PFSK-1 (cell line): ENCODE measurements around the gene RNF26.

Experiments used
- FOXP2 ChIP-seq: optimal IDR thresholded peaks from 2 replicates; pipeline ENCODE3; 2011; ENCODE audit warnings: borderline replicate concordance, control low read depth, inconsistent platforms; ENCODE audit not compliant: insufficient read depth; ENCODE audit errors: extremely low read length, extremely low read depth
- POLR2AphosphoS5 ChIP-seq: IDR thresholded peaks from 2 replicates; pipeline ENCODE4 v1.6.1; 2012; ENCODE audit warnings: low read depth, mild to moderate bottlenecking, control low read depth, low read length, moderate library complexity
- REST ChIP-seq, 2 experiments: IDR thresholded peaks; 2 replicates each; pipeline versions ENCODE4 v1.6.1 to v1.8.0; 2011 to 2012; ENCODE audit warnings: low read depth in 2 of 2, low read length in 2 of 2, control low read depth in 1 of 2, inconsistent platforms in 1 of 2, mild to moderate bottlenecking in 1 of 2, moderate library complexity in 1 of 2; ENCODE audit not compliant: insufficient read depth in 1 of 2
- SIN3A ChIP-seq: IDR thresholded peaks from 2 replicates; pipeline ENCODE4 v1.6.1; 2012; ENCODE audit warnings: mild to moderate bottlenecking, low read length, moderate library complexity, borderline replicate concordance; ENCODE audit not compliant: insufficient read depth
- TAF1 ChIP-seq: IDR thresholded peaks from 2 replicates; pipeline ENCODE4 v1.6.1; 2012; ENCODE audit warnings: low read length, control low read depth, borderline replicate concordance; ENCODE audit not compliant: insufficient read depth

Gene RNF26

DNA sequence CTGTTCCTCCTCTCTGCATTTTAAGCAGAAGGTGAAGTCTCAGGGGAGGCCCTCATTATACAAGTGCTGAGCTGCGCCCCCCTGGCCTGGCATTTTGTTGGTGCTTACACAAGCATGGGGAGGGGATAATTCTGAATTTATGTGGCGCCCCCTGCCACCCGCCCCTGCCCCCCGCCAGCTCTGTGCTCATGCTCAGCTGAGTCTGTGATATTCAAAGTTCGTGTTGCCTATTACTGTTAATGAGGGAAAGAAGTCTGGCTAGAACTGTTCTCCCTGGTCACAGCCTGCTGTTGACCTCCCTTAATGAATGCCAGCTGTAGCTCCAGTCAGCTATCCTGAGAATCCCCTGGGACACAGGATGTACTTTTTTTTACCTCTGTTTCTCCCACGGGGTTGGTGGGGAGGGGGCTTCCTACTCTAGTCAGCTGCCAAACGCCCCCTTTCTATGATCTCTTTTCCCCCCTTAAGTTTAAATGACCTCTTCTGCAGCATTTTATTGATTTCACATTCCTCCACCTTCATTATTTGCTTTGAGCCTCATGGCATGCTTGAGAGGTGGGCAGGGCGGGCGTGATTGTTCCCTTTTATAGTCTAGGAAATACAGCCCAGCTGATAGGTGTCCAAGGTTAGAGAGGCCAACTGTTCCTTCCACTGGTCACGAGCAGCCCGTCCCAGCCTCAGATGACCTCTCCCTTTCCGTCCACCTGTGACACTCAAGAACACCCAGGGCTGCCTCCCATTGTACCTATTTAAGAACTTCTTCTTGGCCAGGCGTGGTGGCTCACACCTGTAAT lies 35.0 kb downstream of the RNF26 start:
- TF ChIP-seq SIN3A (no peak), REST (IDR thresholded peaks at IDR 0.05; ENCODE audit: insufficient read depth in 1 of 2, low read depth in 2 of 2, low read length in 2 of 2) (no peak), POLR2AphosphoS5 (no peak), FOXP2 (no peak), TAF1 (no peak)

DNA sequence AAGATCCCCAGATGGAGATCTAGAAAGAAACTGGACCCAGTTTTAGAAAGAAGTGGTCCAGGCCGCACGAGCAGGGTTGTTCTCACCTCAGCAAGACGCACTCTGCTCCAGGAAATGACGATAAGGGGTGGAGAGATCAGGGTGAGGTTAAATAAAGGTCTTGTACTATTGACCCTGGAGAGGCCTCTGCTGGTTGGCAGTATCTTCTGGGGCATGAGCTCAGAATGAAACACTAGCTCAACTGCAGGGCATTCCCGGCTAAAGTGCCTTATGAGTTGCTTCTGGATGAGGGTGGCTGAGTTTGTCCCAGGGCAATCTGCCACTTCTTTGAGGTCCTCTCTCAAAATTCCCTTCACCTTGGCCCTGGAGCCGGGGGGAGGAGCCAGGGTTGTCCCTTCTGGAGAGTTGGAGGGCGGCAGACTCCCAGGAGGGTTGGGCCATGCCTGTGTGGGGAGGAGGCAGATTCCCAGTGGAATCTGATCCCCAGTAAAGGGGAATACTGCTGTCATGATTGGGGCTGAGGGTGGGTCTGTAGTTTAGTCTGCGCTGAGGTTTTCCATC lies 36.2 kb downstream of the RNF26 start:
- TF ChIP-seq SIN3A (no peak), TAF1 (no peak), POLR2AphosphoS5 (no peak)

- no peak for TF ChIP-seq FOXP2
- TF ChIP-seq SIN3A = no peak
- no peak for TF ChIP-seq POLR2AphosphoS5
- TF ChIP-seq TAF1 = no peak
- TF ChIP-seq REST (IDR thresholded peaks at IDR 0.05; ENCODE audit: insufficient read depth in 1 of 2, low read depth in 2 of 2, low read length in 2 of 2) = no peak
These were observed 36.8 kb downstream of the RNF26 start for GRCh38 chr11:119371067-119371601.

DNA sequence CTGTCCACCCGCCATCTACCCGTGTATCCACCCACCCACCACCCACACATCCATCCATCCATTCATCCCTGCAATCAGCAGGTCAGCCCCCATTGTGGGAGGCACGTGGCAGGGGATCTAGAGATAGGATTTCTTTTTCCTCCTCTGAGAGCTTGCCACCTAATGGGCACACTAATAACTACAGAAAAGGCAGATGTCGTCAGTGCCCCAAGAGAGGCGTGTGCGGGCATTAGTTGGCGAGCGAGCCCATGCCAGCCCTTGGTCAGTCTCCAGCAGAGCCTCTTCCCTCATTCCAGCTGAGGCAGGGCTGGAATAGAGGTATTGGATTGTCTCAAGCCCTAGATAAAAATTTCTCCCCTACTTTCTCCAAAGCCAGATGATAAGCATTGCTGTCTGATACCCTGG lies 37.5 kb downstream of the RNF26 start:
- TF ChIP-seq FOXP2 (no peak), POLR2AphosphoS5 (no peak), REST (IDR thresholded peaks at IDR 0.05; ENCODE audit: insufficient read depth in 1 of 2, low read depth in 2 of 2, low read length in 2 of 2) (no peak), SIN3A (no peak), TAF1 (no peak)

DNA sequence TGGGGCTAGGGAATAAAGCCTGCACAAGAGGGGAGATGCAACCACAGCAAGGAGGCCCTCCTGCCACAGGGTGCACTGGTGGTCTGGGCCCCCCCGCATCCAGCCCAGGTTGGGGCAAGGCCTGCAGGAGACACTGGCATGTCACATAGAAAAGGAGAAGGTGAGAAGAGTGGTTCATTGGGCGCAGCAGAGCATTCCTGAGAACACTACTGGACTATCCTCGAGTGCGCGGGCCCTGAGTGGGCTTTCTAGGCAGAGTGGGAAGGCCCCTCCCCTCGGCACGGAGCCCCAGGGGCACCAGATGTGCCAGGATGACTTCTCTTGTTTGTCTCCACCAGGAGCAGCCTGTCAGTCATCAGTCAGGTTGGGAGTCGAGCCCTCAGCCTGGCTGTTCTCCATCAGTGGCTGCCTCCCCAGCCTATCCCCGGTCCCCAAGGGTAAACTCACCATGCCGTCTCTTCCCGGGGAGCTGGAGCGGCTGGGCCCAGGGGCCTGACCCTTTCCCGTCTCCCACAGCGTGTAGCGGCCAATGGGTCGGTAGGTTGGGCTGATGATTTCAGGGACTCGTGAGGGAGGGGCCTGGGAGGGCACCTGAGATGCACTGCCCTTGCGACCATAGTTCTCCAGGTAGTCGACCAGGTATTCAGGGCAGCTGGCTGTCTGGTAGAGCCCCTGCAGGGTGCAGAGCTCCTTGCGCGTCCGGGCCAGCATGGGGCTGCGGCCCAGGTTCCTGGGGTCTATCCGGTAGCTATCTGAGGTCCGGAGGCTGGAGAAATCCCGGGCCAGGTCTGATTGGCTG lies 38.1 kb downstream of the RNF26 start:
- TF ChIP-seq POLR2AphosphoS5 = no peak
- TF ChIP-seq SIN3A = no peak
- no peak for TF ChIP-seq REST (IDR thresholded peaks at IDR 0.05; ENCODE audit: insufficient read depth in 1 of 2, low read depth in 2 of 2, low read length in 2 of 2)
- TF ChIP-seq TAF1 = no peak
- no peak for TF ChIP-seq FOXP2
